ENCODE results near the gene ZBTB20.
A peak's percentile ranks its signal among the peaks of the same experiment; 100 is the strongest.
"Not testable (repeated sequence)": the region's sequence is repeated elsewhere in the genome, so short reads cannot be mapped to it uniquely, and the experiment has no call there.

ZBTB20 gene

DNA sequence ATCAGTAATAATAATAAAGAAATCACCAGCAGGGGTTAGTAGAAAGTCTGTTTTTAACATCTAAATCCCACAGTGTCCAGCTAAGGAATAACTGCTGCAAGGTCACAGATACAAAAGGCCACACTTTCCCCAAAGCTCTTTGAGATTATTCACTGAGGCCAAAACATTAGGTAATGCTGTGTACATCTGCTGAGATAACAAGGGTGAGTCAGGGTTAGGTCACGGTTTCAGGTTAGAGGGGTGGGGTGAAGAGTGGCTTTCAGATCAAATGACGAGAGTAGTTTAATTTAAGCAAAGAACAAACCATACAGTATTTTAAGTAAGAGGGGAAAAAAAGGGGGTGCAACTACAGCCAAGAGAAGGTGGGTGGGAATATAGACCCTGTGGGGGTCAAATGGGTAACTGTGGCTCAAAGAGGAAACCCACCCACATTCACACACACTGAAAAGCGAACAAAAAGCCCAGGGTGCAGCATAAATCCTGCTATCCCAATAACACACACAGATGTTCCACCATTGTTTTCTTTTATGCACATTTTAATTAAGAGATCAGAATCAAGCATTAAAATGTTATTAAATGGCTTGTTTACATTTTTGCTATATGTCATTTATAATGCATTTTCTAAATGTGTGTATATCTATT lies 440.4 kb downstream of the ZBTB20 start:
- peak; percentile 51 for DNase-seq

DNA sequence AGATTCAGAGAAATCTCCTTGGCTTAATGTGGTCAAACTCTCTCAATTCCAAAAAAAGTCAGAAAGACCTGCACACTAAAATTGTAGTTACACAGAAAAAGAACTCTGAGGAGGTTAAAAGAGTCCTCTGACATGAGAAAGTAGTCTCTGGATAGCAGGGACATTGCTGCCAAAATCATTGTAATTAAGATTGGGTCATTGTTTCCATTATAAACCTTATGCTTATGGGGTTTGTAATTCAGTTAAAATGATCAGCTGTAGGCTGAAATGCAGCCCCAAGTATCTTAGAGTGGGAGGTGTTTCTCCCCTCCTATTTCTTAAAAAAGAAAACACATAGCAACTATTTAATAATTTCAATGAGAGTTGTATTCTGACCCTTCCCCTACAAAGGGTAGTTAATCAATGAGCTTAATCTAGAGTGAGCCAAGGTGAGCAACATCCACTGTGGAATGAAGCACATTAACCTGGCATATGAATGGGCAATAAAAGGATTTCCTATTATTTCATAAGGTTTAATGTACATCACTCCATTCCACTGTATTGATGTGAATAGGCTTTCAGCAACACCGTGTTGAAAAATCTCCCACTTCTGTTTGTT lies 446.4 kb downstream of the ZBTB20 start:
- DNase-seq = no peak

DNA sequence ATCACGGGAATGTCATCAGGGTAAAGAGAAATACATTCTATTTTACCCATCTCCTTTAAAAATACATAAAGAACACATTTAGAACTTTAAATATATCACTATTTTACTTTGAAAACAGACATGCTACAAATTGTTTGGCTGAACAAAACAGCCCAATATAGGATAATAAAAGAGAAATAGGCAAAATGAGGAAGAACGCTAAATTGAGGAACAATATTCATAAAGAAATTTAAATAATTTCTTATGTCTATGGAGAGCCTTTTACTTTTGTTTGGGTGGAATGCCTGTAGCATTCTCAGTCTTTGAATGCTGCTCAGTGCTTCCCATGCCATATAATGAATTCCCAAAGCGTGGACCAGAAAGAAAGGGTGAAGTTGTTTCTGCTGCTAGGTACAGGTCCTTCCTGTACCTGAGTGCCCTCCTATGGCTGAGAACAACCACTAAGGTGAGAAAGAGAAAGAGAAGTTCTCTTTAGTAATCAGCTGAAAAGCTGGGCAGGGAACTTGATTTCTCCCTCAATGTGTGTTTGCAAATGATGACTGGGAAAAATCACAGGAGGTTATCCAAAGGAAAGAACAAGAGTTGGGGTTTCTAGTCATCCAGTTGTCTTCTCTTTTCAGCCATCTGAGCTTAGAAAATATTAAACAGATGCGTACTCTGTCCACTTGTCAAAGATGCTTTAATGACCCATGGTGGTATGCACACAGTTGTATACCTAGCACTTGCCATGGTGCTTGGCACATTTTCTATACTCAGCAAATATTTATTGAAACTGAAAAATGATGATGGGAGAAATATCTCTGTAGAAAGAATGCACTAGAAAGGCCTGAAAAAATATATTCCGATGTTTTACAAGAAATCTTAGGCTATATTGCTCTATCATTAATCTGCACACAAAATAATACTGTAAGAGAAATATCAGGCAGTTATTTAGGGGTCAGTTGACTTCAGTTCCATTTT lies 448.7 kb downstream of the ZBTB20 start:
- DNase-seq = no peak

DNA sequence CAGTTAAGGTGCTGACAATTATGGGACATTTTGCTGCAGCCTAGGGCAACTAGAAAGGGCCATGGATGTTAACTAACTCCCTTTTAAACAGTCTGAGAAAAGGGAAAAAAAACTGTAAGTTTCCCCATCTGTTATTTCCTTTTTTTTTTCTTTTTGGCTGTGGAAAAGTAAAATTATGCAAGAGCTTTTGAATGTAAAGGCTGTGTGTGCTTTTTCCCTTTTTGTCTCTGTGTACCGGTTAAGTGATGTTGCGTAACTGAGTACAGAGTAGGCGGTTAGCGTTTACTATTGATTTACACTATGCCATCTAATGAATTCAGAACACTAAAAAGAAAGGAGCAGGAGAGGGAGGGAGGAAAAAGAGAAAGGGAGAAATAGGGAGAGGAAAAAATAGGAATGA lies 449.7 kb downstream of the ZBTB20 start:
- DNase-seq = no peak

DNA sequence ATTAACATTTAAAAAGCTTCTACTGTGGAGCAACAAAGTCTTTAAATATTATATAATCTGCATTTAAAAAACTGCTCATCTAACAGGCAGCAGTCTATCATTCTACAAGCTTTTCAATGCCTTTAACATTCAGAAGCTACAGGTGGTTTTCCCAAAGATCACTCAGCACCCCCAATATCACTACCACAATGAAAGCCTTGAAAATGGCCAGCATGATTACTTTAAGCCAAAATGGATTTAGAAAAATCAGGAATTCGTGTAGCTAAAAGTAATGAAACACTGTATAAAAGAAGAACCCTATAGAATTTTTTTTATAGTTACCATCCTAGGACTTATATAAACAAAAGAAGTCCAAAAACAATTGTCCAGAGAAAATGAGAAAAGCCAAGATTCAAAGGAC lies 452.8 kb downstream of the ZBTB20 start:
- DNase-seq = no peak

DNA sequence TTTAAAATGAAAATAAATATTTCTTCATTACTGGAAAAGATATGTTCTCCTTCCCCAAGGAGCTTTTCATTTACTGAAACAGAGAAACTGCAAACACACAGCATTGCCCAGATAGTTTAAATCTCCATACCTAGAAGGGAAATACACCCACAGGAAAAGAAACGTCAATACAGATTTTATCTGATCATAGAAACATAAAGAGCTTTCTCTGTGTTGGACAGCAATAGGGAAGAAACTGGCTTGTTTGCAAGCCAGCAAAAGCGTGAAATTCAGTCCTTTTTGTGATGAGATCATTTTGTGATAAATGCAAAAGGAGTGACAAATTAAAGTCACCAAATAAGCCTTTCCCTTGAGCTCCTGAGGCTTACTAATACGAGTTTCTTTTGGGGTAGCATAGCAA lies 455.2 kb downstream of the ZBTB20 start:
- DNase-seq = no peak

DNA sequence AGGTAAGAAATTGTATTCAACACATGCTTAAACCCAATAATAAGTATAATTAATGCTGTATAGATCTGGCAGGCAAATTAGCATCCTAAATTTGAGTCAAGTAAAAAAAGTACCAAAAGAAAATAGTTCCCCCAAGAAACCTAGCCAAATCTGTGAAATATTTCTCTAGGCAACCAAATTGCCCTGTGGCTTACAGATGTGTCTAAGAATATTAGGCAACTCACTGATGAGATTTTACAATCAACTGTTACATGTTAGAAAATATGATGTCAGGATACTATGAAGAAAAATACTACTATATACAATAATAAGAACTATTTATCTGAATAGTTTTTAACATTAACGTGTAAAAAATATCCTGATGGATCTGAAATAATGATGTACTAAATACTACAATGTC lies 456.2 kb downstream of the ZBTB20 start:
- no peak for DNase-seq

DNA sequence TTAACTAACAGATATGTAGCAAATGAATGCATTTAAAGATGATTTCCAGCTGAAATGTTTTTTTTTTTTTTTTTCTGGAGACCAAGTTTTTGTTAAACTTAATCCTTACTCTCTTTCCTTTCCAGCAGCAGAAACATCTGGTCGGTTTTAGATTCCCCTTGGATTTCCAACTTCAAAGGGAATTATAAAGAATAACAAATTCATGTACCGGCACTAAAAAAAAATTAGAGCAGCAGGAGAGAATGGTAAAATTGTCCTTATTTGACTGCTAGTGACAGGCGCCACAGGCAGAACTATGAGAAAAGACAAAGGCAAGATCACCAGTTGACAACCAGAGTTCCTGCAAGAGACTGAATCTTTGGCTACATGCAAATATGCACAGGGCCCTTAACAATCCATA lies 459.9 kb downstream of the ZBTB20 start:
- no peak for DNase-seq

DNA sequence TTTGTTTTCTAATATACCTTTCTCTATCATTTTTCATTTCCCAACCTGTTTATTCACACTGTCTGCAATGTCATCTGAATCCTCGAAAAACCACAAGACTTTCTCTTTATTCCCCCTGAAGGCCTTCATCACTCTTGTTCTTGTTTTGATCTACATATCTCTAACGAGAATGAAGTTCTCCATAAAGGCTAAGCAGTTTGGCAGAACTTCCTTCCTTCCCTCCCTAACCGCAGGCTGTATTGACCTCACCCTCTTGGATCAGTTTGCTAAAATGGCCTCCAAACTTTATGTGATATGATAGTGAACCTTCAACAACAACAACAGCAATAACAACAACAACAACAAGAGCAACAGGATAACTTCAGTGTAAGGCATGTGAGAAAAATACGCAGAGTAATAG lies 460.5 kb downstream of the ZBTB20 start:
- no peak for DNase-seq

DNA sequence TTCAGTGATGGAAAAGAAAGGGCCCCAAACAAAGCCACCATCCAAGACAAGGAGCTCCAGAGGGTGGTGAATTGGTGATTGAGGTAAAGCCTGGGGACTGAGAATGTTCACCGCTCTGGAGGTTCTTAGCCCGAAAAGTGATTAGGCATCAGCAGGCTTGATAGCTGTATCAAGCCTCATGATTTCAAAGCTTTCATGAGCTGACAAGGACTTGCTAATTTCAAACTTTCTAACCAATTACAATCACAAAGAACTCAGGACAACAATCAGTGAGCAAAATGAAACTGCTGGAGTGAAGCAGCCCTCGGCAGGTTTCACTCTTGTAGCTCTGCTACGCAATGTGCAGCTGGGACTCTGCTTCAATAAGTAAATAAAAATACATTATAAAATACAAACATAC lies 461.9 kb downstream of the ZBTB20 start:
- no peak for DNase-seq

DNA sequence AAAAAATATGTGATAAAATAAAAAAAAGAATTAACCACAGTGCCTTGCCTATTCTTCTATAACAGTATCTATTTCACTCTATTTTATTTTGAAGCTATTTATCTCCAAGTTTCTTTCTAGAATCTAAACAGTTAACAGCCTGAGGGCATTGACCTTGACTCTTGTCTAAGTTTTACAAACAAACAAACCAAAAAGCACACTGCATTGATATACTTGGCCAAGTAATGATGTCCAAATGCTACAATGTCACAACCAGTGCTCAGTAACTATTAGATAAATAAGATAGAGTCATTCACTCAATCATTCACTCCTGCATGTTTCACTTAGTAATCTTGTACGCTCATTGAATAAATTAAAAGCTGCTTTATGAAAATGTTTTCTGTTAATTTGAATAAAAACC lies 466.8 kb downstream of the ZBTB20 start:
- no peak for DNase-seq

DNA sequence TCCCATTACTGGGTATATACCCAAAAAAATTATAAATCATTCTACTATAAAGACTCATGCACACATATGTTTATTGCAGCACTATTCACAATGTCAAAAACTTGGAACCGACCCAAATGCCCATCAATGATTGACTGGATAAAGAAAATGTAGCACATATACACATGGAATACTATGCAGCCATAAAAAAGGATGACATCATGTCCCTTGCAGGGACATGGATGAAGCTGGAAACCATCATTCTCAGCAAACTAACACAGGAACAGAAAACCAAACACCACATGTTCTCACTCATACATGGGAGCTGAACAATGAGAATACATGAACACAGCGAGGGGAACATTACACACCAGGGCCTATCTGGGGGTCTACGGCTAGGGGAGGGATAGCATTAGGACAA lies 467.3 kb downstream of the ZBTB20 start:
- DNase-seq = not testable (repeated sequence)

DNA sequence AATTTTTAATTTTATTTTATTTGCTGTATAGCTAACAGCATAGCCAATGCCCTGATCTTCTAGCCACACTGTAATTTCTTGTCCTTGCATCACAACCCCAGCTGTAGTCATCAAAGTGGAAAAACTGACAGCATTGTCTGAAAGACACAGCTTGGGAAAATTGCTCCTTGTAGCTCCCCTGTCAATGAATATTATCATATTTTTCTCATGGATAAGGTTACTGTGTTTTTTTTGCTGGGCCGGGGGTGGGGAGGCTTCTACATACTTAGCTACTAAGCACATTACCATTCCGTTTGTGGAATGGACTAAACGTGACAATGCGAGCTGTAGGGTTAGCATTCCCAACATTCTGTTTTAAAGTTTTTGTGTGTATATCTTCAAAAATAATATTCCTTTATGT lies 472.0 kb downstream of the ZBTB20 start:
- no peak for DNase-seq

DNA sequence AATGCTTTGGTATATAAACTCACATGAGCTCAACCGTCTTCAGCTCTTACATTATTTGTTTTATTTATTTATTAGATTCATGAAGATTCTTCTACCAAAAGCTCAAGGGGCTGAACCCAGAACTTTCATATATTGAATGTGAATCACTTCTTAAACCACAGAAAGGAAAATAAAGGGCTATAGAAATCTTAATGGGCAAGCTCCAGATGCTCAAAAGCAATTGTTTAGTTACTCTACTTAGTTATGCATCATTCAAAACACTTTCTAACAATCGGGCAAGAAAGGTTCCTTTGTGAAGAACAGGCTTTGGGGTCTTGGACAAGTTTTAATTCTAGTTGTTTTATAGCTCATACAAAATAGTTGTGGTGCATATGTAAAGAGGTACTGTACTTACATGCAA lies 473.1 kb downstream of the ZBTB20 start:
- no peak for DNase-seq

DNA sequence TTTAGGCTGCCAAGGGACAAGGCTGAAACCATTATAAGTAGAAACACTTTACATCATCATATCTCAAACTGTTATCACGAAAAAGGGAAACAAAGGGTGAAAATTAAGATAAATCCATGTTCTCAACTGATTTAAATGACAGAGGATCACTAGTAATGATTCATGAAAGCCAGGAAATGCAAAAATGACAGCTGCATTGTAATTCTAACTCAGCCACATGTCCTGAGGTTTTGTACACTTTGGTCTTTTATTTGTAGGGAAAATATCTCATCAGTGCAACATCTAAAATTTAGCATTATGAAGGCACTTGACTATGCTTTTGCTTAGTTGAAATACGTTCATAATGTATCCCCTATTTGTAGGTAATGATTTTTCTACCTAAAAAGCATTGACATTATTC lies 473.6 kb downstream of the ZBTB20 start:
- no peak for DNase-seq

DNA sequence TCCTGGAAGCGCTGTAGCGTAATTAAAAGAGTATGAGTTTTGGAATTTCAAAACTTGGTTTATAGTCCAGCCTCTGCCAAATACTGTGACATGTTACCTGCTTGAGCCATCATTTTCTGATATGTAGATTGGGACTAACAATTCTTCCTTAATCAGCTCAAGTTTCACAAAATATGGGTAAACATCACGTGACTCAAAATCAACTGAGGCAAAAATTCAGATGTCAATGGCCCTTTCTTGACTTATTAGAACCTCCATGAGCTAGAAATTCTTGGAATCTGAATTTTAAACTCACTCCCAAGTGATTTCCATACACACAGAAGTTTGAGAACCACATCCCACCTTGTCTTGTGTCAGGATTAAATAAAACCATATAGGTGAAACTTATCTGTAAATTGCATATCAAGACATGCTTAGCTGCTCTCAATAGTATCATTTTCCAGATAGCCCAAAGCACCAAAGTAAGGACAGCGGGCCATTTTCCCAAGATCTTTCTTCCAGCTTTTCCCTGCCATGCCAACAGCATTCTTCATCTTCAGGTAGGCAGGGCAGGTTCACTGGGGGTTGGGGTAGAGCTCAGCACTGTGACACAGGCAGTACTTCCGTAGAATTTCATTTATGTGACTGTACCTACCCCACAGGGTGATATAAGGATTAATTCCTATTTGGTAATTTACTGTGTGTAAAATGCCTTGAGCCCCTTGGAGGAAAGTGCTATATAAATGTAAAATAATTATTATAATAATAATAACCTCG lies 474.2 kb downstream of the ZBTB20 start:
- no peak for DNase-seq

DNA sequence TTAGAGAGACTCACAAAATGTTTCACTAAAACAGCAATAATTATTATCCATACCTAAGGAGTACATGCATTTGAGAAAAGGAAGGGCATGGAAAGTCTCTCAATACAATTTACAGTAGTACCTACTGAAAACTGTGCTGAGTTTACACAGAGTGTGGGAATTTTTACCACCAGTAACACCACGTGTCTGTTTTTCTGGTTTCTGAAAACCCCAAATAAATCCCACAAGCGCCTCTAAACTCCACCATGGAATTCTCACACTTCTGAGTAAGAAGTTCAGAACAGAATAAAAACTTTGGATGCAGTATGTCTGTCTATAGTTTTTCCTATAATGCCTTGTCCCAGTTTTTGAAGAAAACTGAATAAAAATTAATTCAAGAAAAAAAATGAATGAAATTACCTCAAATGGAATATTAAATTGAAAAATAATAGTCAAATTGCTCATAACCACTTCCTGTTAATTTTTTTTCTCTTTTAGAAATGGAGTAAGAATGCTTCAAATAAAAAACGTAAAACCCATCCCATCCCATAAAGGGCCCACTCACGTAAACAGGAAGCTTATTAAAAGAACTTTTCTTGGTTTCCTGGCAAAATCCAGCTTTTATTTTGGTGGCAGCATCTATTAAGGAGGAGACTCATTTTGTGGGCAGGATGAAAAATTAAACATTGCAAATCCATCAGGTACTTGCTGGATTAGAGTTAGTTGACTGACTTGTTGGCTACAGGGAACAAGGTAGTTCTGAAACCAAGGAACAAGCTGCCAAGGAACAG lies 475.2 kb downstream of the ZBTB20 start:
- DNase-seq = no peak

DNA sequence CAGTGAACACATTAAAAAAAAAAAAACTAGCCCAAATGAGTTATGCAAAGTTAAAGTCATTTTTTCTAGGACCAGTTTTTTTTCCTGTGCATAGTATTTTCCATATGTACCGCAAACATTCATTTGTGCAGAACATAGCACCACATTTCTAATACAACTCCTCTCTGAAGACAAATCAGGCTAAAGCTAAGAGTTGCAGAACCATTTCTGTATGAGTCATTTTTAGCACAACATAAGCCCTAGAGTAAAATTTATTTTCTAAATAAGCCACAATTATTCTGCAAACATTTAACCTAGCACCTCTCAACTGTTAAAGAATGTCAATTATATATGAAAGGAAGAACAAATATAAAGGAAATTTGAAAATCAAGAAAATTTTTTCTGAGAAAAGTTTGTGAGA lies 477.5 kb downstream of the ZBTB20 start:
- no peak for DNase-seq

DNA sequence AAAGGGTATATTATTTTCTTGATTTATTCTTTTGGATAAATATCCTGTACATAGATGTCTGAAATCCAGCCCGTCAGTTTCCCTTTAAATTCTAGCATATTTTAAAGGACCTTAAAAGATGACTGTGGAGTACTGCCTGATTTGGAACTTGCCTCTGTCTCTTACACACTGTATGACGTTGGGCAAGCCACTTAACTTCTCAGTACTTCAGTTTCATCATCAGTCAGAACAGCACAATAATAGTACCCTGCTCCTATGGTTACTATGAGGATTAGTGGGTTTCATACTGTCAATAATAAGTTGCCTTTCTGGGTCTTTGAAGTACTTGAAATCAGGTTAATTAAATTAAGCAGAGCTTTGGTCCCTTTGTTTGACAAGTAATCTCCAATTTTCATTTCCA lies 479.0 kb downstream of the ZBTB20 start:
- no peak for DNase-seq

DNA sequence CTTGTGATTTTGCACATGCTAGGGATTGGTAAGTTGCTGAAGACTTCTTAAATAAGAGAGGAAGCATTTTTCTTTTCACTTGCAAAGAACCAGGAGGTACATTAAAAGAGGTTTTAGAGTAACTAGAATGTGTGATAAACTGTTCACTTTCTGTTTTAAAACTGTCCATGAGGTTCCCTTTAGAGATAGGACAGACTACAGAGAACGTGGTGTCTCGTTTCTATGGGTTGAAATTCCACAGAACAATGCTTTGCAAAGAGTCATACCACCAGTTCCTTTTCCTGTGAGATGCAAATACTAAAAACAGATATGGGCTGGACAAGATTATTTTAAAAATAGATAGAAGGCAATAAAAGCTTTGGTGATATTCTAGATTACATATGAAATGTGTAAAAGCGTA lies 480.5 kb downstream of the ZBTB20 start:
- DNase-seq = no peak

DNA sequence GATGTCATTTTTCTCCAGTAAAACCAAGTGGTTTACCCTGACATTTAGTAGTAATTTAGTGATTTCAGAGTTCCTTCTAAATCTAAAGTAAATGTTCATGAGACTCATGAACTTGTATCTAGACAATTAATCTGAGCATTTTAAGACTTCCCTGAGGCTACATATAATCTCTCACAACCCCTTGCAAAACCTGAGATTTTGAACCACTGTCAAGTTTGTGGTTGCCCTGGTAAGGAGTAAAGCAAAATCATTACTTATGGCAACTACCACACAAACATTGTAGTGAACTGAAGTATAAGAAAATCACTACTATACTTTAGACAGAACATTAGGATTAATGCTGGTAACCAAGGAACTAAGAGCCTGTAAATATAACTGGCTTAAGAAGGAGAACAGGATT lies 483.1 kb downstream of the ZBTB20 start:
- no peak for DNase-seq

DNA sequence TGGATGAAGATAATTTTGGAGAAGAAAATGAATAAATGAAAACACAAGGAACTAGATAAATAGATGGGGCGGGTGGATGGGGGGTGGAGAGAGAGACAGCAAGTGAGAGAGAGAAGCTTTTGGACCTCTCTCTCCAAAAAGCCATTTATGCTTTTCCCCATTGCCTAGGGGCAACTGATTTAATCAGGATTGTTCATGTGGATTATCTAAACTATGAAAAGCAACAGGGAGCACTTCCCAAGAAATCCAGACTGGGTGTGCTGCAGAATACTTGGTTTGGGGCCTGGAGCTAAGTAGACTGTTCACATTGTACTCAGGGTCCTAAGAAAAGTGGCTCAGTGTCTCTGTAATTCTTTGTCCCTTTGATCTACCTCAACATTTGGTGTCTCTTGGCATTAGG lies 486.3 kb downstream of the ZBTB20 start:
- DNase-seq = no peak

DNA sequence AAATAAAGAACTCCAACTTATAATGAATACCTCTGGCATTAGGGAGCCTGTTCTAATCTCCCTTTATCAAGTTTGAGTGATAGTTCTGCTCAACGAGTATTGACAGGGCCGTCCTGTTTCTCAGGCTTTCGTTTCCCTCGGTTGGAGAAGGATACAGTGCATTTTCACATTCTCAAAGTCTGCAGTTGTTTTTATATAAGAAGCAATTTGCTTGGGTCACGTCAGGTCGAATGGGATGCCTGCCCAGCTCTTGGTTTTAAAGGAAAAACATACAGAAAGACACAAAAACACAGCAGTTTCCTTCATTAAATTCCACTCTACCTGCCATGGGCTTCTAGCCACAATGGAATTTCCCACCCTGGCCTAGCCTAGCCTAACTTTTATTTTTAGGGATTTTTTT lies 487.0 kb downstream of the ZBTB20 start:
- DNase-seq = no peak

All from activated CD4-positive, alpha-beta T cell treated with anti-CD3 and anti-CD28 coated beads for 48 hours (primary cell).